A673 (cell line): Measurements from ENCODE around the gene TRIM52.
"Not testable (repeated sequence)": the region's sequence is repeated elsewhere in the genome, so short reads cannot be mapped to it uniquely, and the experiment has no call there.

Experiments
- EZH2 ChIP-seq: fragments of 200-600 bp; sonication (generic); IDR thresholded peaks from 2 replicates; pipeline ENCODE4 v1.6.1; 2017; ENCODE audit warnings: borderline replicate concordance, low read depth, mild to moderate bottlenecking, mixed read lengths, antibody characterized with exemption, low read length; ENCODE audit not compliant: poor library complexity, severe bottlenecking
- TF ChIP-seq, protein P1 (sequence below): fragments of 300-800, 200-600 bp; sonication (generic); conservative IDR thresholded peaks from 2 replicates; pipeline ENCODE4 v1.5.1; 2017; ENCODE audit warnings: low read depth, mild to moderate bottlenecking, antibody characterized with exemption, low read length, moderate library complexity, mixed read lengths

GRCh38 chr5:181210148-181210547 is 50.8 kb downstream of the TRIM52 start:
- TF ChIP-seq, protein P1, sequence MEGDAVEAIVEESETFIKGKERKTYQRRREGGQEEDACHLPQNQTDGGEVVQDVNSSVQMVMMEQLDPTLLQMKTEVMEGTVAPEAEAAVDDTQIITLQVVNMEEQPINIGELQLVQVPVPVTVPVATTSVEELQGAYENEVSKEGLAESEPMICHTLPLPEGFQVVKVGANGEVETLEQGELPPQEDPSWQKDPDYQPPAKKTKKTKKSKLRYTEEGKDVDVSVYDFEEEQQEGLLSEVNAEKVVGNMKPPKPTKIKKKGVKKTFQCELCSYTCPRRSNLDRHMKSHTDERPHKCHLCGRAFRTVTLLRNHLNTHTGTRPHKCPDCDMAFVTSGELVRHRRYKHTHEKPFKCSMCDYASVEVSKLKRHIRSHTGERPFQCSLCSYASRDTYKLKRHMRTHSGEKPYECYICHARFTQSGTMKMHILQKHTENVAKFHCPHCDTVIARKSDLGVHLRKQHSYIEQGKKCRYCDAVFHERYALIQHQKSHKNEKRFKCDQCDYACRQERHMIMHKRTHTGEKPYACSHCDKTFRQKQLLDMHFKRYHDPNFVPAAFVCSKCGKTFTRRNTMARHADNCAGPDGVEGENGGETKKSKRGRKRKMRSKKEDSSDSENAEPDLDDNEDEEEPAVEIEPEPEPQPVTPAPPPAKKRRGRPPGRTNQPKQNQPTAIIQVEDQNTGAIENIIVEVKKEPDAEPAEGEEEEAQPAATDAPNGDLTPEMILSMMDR: not testable (repeated sequence)
- TF ChIP-seq EZH2: not testable (repeated sequence)
